Activated CD8-positive, alpha-beta memory T cell treated with anti-CD3 and anti-CD28 coated beads for 24 hours (primary cell): ENCODE measurements around the gene XYLB.
"Not testable (repeated sequence)": the region's sequence is repeated elsewhere in the genome, so short reads cannot be mapped to it uniquely, and the experiment has no call there.

Experiments
- DNase-seq: peaks from one replicate; pipeline ENCODE4 v3.0.0-alpha.2; 2020

Gene XYLB

GRCh38 chr3:38397320-38397719 is 50.7 kb downstream of the XYLB start:
- no peak for DNase-seq

DNA sequence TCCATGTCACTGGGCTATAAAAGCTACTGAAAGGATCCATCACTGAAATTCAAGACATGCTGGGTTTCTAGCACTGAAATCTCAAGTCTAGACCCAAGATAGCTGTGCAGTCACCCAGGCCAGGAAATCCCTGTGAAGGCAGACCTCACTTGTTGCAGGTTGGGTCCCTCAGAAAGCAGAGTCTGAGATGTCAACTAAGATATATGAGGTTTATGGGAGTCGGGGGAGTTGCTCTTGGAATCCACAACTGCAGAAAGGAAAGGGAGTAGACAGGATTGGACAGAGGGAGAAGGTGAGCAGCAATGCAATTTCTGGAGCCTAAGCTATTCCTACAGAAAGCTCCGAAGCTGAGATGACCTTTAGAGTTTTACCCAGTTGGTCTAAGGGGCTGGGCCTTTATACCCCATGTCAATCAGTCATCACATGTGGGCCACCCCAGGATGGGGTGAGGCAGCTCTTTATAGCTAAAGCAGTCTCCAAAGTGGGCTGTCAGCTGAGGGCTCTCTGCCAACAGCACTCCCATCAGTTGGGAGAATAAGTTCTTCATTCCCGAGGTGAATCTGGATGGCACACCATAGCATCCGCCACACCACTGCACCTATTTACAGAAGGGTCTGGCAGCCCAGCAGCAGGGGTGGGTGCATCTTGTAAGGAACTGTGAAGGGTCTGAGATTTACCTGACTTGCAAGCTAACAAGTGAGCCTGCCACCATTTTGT is 54.8 kb downstream of the XYLB start:
- no peak for DNase-seq

DNA sequence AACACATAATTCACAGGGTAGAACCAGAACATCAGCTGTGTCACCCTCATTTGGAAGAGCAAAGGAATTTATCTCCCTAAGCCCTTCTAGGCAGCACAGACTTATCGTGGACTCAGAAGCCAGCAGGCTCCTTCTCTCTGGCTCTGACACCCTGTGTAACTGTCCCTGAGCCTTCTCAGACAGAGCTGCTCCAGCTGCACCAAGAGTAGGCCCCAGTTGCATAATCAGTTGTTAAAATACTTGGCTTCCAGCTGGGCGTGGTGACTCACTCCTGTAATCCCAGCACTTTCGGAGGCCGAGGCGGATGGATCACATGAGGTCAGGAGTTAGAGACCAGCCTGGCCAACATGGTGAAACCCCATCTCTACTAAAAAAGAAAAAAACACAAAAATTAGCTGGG is 57.7 kb downstream of the XYLB start:
- DNase-seq, result no peak

GRCh38 chr3:38411591-38411990 is 65.0 kb downstream of the XYLB start:
- no peak for DNase-seq

DNA sequence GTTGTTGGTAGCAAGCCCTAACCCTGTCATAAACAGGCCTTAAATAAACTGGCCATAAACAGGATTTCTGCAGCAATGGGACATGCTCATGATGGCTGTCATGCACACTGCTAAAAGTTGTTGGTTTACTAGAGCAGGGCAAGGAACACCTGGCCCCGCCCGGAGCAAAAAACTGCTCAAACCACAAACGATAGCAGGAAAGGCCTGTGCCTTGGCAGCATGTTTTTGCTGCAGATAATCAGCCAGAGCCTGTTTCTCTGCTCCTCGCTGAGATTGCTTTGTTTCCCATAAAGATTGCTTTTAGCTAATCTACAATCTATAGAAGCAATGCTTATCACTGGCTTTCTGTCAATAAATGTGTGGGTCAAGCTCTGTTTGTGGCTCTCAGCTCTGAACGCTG is 74.2 kb downstream of the XYLB start:
- DNase-seq, result not testable (repeated sequence)

DNA sequence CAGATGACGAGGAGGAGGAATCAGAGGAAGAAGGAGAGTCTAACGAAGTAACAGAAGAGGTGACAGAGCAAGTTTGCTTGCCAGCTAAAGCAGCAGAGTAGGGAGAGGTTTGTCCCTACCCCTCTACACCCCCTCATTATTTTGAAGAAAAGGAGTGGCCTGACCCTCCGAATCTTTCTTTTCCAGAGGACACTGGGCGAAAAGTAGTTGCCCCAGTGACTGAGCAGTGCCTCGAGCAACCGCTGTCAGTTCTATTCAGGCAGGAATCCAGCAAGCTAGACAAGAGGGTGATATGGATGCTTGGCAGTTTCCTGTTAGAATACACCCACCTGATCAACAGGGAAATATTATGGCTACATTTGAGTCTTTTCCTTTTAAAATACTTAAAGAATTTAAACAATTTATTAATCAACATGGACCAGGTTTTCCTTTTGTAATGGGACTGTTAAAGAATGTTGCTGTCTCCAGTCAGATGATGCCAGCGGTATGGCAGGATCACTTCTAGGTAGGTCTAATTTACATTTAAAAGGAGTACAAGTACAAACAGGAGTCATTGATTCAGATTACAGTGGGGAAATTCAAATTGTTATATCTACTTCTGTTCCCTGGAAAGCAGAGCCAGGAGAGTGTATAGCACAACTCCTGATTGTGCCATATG is 75.2 kb downstream of the XYLB start:
- no peak for DNase-seq

- not testable (repeated sequence) for DNase-seq
Observed at GRCh38 chr3:38426798-38427426, 80.3 kb downstream of the XYLB start.

- not testable (repeated sequence) for DNase-seq
Observed at GRCh38 chr3:38432871-38433658, 86.5 kb downstream of the XYLB start.

DNA sequence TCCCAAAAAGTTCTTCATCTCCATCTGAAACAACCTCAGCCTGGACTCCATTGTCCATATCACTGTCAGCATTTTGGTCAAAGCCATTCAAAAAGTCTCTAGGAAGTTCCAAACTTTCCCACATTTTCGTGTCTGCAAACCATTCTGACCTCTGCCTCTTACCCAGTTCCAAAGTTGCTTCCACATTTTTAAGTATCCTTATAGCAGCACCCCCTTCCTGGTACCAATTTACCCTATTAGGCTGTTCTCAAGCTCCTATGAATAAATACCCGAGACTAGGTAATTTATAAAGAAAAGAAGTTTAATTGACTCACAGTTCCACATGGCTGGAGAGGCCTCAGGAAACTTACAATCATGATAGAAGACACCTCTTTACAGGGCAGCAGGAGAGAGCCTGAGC is 87.1 kb downstream of the XYLB start:
- not testable (repeated sequence) for DNase-seq

DNA sequence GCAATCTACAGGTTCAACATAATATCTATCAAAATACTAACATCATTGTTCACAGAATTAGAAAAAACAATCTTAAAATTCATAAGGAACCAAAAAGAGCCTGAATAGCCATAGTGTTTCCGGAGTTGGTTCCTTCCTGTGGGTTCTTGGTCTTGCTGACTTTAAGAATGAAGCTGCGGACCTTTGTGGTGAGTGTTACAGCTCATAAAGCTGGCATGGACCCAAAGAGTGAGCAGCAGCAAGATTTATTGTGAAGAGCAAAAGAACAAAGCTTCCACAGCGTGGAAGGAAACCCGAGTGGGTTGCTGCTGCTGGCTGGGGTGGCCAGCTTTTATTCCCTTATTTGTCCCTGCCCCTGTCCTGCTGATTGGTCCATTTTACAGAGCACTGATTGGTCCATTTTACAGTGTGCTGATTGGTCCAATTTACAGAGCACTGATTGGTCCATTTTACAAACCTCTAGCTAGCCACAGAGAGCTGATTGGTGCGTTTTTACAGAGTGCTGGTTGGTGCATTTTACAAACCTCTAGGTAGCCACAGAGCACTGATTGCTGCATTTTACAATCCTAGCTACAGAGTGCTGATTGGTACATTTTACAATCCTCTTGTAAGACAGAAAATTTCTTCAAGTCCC is 92.0 kb downstream of the XYLB start:
- DNase-seq, result not testable (repeated sequence)

DNA sequence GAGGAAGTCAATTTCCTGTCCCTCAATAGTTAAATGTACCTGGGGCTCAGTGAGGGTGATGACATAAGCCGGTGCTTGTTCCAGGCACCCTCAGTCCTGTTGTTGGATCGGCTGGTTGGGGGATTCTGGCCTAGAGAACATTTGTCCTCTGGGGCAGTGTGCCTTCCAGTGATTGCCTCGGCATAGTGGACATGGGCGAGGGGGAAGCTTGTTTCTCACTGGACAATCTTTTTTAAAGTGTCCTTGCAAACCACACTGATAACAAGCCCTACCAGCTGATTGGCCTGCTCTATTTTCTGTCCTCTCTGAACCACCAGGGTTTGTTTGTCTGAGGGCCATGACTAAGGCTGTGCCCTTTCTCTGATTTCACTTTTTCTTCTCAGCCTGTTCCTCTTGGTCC is 96.6 kb downstream of the XYLB start:
- not testable (repeated sequence) for DNase-seq

DNA sequence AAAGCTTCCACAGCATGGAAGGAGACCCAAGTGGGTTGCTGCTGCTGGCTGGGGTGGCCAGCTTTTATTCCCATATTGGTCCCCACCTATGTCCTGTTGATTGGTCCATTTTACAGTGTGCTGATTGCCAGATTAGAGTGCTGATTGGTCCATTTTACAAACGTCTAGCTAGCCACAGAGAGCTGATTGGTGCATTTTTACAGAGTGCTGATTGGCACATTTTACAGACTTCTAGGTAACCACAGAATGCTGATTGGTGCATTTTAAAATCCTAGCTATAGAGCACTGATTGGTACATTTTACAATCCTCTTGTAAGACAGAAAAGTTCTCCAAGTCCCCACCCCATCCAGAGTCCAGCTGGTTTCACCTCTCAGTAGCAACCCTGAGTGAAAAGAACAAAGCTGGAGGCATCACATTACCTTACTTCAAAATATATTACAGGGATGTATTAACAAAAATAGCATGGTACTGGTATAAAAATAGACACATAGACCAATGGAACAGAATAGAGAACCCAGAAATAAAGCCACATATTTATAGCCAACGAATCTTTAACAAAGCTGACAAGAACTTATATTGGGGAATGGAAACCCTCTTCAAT is 99.6 kb downstream of the XYLB start:
- DNase-seq, result no peak

DNA sequence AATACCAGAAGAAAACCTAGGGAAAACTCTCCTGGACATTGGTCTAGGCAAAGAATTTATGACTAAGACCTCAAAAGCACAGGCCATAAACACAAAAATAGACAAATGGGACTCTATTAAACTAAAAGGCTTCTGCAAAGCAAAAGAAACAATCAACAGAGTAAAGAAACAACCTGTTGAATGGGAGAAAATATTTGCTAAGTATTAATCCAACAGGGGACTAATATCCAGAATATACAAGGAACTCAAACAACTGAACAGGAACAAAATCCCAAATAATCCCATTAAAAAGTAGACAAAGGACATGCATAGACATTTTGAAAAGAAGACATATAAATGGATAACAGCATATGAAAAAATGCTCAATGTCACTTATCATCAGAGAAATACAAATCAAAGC is 100.2 kb downstream of the XYLB start:
- no peak for DNase-seq

DNA sequence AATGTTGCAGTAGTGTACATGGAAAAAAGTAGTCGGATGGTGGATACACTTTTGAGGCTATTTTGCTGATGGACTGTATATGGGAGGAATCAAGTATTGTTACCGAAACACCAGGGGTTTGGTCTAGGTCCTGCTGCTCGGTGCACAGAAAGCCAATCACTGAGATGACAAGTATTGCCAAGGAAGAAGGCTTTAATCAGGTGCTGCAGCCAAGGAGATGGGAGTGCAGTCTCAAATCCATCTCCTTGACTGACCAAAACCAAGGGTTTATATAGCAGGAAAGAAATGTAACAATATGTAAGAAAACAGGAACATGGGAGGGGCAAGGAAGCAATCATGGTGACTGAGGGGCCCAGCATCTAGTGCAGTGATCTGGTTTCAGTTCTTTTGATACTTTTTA is 104.3 kb downstream of the XYLB start:
- DNase-seq, result no peak

- DNase-seq, result peak; percentile 84
Observed at GRCh38 chr3:38453075-38453912, 106.7 kb downstream of the XYLB start, which contains the start of gene ACVR2B. Gene ACVR2B (plus strand): TSS chr3:38453890. CDS start chr3:38454323, 433 bp downstream.

DNA sequence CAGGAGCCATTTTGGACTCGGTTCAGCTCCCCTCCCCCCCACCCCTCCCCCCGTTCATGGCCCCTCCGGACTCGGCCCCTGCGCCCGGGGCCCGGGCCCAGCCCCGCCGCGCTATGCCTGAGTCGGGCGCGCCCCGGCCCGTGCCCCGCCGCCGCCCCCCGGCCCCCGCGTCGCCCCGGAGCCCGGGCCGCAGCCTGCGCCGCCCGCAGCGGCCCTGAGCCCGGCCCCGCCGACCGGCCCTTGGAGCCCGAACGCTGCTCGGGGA is 107.3 kb downstream of the XYLB start:
- no peak for DNase-seq

DNA sequence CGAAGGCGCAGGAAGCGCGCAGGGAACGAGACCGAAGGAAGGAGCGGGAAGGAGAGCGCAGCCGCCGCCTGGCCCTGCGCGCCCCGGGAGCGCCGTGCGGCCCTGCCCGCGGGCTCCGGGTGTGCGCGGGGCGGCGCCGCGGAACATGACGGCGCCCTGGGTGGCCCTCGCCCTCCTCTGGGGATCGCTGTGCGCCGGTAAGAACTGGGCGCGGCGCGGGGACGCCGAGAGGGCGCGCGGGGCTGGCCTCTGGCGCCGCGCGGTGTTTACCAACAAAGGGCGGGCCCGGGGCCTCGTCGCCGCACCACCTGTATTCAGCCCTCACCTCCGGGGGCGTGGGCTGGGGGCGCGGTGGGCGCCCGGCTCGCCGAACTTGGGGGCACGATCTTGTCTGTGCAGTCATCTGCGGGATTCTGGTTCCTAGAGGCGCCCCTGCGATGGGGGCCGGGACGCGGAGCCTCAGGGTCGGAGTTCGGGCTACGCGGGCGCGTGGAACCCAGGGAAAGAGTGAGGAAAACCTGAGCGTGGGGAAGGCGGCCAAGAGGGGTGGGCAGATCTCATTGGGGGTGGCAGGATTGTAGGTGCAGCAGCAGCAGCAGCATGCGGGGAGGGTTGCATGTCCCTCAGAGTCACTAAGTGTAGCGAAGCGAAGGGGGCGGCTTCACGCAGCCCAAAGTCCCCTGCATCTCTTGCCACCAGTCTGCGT is 107.7 kb downstream of the XYLB start:
- DNase-seq, result peak; percentile 73

DNA sequence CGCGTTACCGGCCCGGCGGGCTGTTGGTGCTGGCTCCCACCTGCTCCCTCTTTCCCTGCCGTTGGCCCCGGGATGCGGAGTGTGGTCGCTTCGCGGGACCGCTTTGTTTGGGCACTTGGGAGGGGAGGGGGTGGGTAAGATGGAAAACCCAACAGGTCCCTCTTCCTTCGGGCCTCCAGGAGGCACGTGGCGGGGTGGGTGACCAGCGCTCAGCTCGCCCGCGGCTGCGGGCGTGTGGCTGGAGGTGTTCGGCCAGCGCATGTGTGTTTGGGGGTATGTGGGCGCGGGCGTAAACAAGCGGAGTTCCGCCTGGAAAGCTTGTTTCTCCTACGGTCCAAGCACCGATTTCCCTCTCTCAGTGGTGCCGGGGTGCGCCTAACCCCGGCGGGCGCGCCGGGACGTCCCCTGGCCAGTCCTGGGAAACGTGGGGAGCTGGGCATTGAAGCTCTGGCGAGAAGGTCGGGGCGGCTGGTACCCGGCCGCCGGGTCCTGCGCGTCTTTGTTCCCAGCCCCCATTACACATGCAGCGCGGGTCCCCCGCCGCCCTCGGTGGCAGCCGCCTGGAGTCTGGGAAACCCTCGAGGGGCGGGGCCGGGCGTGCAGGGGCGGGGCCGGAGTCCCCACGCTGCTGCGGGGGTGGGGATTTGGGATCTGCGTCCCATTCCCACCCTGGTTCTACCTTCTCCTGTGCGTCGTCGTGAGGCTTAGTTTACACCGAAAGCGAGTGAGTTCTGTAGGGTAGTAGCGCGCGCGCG is 108.5 kb downstream of the XYLB start:
- DNase-seq, result peak; percentile 78

DNA sequence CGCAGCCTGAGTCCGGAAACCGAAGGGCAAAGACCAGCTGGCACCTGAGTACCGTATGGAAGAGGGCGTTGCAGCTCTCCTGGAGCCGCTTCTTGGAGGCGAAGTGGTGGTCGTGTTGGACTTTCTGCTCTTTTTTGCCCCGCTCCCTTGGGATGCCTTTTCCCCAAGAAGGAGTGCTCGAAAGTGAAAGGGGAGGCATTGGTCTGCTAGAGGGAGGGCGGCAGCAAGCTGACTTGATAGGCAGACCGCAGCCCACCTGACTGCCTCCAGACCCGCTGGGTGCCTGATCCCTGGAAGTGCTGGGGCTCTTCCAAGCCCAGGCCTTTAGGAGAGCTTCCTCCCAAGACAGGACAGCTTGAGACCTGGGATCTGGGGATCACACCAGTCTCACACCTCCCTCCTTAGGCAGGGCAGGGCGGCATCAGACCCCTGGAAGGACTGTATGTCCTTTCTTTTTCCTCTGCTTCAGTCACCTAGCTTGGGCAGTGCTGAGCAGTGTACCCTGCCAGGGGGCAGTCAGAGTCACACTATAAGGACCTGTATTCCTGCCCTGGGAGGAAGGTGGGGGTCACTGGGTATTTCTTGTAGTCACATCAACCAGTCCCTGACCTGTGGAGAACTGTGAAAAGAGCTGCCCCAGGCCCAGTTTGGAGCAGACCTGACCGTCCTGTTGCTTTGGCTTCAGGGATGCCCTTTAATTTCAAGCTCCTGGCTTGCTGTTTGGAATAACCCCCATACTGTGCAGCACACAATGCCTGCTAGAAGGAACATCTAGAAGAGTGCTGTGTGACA is 109.2 kb downstream of the XYLB start:
- no peak for DNase-seq
